ENCODE measurements around the gene ACTN1.
A peak's percentile ranks its signal among the peaks of the same experiment; 100 is the strongest.

Gene ACTN1

DNA sequence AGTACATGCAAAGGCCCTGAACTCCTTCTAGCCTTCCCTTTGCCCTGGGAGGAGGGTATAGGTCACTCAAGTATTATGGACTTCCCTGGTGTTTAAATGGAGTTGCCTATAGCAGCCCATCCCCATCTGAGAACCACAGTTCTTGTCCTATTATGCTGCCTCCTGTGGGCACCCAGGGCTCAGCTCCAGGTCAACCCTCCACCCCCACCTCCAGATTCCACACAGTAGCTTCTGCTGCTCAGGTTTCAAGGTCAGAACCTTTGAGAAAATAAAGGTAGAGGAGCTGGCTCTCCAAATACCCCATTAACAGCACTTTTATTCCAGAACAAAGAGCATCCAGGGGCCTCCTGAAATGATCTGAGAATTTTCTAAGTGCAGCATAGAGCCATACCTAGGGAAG is 57.4 kb downstream of the ACTN1 start:
- DNase-seq (ENCODE audit: low spot score) = no peak

GRCh38 chr14:68921049-68921448 is 58.1 kb downstream of the ACTN1 start:
- no peak for TF ChIP-seq CTCF (IDR thresholded peaks at IDR 0.05; ENCODE audit: extremely low read depth, missing control alignments)
- no peak for DNase-seq (ENCODE audit: low spot score)

More for the DNA sequence above, 57.4 kb downstream of the ACTN1 start:
- TF ChIP-seq CTCF (IDR thresholded peaks at IDR 0.05; ENCODE audit: extremely low read depth, missing control alignments) = no peak

DNA sequence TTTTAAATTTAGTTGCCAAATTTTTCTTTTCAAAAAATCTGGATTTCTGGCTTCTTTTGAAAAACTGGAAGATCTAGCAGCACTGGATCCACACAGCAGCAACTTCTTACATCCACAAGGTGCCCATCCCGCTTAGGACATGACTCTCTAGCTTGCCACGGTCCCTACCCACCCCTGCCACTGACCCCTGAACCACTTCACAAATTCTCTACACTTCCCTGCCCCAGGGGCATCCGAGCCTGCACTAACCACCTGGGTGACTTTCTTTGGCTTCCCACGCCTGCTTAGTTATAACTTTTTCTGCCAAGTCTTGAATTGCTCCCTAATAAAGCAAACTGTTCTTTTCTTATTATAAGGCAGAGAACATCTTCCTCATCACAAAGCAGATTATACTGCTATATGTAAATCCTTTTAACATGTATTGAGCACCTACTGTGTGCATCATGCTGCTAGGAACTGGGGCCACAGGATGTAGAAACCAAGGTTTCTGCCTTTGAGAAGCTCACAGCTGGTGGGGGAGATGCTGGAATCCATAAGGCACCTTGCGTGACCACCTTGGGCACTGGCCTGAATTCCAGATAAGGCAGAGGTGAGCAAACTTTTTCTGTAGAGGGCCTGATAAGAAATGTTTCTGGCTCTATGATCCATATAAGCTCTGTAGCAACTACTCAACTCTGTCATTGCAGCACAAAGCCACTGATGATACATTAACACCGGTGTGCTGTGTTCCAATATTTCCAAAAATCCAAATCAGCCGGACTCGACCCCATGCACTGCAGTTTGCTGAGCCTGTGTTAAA is 59.8 kb downstream of the ACTN1 start:
- no peak for TF ChIP-seq CTCF (IDR thresholded peaks at IDR 0.05; ENCODE audit: extremely low read depth, missing control alignments)
- no peak for DNase-seq (ENCODE audit: low spot score)

DNA sequence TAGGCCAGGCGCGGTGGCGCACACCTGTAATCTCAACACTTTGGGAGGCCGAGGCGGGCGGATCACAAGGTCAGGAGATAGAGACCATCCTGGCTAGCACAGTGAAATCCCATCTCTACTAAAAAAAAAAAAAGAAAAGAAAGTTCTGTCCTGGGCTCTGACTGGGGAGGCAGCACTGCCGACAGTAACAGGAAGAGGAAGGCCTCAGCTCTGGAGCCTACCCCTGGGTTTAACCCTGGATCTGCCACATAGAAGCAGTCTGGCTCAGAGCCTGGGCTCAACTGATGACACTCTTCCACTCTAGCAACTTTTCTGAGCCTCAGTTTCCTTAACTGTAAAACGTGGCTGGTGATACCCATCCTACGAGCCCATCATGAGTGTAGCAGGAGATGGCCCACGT is 60.5 kb downstream of the ACTN1 start:
- TF ChIP-seq CTCF (IDR thresholded peaks at IDR 0.05; ENCODE audit: extremely low read depth, missing control alignments) = no peak

GRCh38 chr14:68916358-68916941 is 62.7 kb downstream of the ACTN1 start:
- no peak for DNase-seq (ENCODE audit: low spot score)
- no peak for TF ChIP-seq CTCF (IDR thresholded peaks at IDR 0.05; ENCODE audit: extremely low read depth, missing control alignments)

More for the DNA sequence above, 60.5 kb downstream of the ACTN1 start:
- DNase-seq (ENCODE audit: low spot score) = no peak

DNA sequence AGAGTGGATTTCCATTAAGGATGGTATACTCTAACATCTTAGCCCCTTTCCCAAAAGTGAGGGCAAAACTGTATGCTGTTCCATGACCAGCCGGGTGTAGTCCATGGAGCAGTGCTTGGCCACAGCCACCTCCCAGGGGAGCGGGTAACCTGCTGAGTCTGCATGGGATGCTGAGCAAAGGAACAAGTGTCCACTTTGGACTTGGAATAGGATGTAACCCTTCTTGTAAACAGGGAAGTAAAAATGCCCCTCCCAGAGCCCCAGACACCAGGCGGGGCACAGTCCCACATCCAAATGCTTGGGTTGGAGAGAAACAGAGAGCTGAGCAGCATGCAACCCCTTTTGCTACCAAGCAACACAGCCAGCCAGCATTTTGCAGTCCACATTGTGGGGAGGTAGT is 65.6 kb downstream of the ACTN1 start:
- TF ChIP-seq CTCF (IDR thresholded peaks at IDR 0.05; ENCODE audit: extremely low read depth, missing control alignments) = no peak

DNA sequence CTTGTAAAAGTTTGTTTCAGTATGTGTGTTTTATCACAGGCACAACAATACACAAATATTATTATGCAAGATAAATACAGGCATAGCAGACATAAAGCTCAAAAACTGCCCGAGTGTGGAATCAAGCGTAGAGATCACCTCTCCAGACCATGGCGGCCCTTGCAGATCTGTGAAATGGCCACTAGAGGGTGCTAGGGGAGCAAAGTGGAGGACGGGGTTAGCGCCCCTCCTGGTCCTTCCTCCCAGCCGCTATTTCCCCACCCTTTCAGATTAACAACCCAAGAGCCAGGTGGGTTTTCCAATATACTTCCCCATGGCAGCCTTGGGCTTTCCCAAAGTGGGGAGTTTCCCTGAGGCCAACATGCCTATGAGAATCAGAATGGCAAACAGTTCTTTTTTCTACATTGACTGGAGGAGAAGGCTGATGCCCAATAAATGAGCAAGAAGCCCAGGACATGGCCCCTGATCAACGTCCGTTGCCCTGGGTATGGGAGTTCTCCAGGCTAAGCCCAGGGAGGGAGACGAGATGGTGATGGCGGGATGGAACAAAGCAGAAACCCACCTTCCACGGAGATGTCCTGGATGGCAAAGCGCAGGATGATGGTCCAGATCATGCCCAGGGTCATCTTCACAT is 67.4 kb downstream of the ACTN1 start:
- peak; percentile 94 for TF ChIP-seq CTCF (IDR thresholded peaks at IDR 0.05; ENCODE audit: extremely low read depth, missing control alignments)
- DNase-seq (ENCODE audit: low spot score) = peak; percentile 86

More for the DNA sequence above, 65.6 kb downstream of the ACTN1 start:
- DNase-seq (ENCODE audit: low spot score) = no peak

Measured in GM20000 (cell line).